IMR-90 (cell line): Measurements from ENCODE around the gene SNX11. TPM values are rescaled to one million over a fixed set of nuclear protein-coding genes. Genes with fewer than 3 reads are reported as not detected.

Experiments used
- ATAC-seq: fragments of 200-7000 bp; cut with Tn5 transposase; 2 replicates; pipeline ENCODE4 v1.9.1; 2020; ENCODE audit warnings: low read depth, mild to moderate bottlenecking, moderate library complexity
- BruUV-seq: library from RNA; stranded (reverse); fragments of 400-500 nt; replicated peaks from 2 replicates; lab custom pipeline; 2021; lab: Mats Ljungman, UMichigan
- CTCF ChIA-PET: fragments of 300-600 bp; formaldehyde crosslinking; extraction: SDS; loops from one replicate; lab custom pipeline; 2021; ENCODE audit warnings: antibody characterized with exemption; lab: Yijun Ruan, JAX
- POLR2A ChIA-PET: fragments of 300-600 bp; sonication (Branson Sonifier 250); formaldehyde crosslinking; loops from one replicate; lab custom pipeline; 2022; ENCODE audit warnings: antibody characterized with exemption; ENCODE audit not compliant: unreplicated experiment; lab: Charles Lee
- DNase-seq: peaks from one replicate; pipeline ENCODE4 v3.0.0; 2013
- H2AFZ ChIP-seq: replicated peaks from 2 replicates; pipeline ENCODE3; 2013; ENCODE audit warnings: low read length, mild to moderate bottlenecking; ENCODE audit not compliant: poor library complexity
- H2AK5ac ChIP-seq: 2 replicates; pipeline ENCODE4 v1.6.1; 2013; ENCODE audit warnings: low read depth, low read length, inconsistent platforms
- H2AK9ac ChIP-seq: replicated peaks from 2 replicates; pipeline ENCODE3; 2013; ENCODE audit warnings: mild to moderate bottlenecking, low read depth, low read length, moderate library complexity; ENCODE audit not compliant: poor library complexity
- H2BK120ac ChIP-seq: 2 replicates; pipeline ENCODE4 v1.6.1; 2013; ENCODE audit warnings: low read depth, low read length, inconsistent platforms
- H2BK15ac ChIP-seq: 3 replicates; pipeline ENCODE4 v1.6.1; 2013; ENCODE audit warnings: low read depth, low read length, inconsistent platforms
- H2BK20ac ChIP-seq: 2 replicates; pipeline ENCODE4 v1.6.1; 2013; ENCODE audit warnings: low read depth, mild to moderate bottlenecking, inconsistent platforms, low read length, moderate library complexity
- H2BK5ac ChIP-seq: 2 replicates; pipeline ENCODE4 v1.6.1; 2013; ENCODE audit warnings: mild to moderate bottlenecking, low read depth, low read length, inconsistent platforms; ENCODE audit not compliant: poor library complexity, severe bottlenecking
- H3K14ac ChIP-seq: replicated peaks from 2 replicates; pipeline ENCODE4 v1.6.1; 2013; ENCODE audit warnings: low read depth, low read length, inconsistent platforms
- H3K18ac ChIP-seq: 2 replicates; pipeline ENCODE4 v1.6.1; 2013; ENCODE audit warnings: low read depth, low read length, control low read depth
- H3K23ac ChIP-seq: 2 replicates; pipeline ENCODE4 v1.6.1; 2013; ENCODE audit warnings: low read depth, low read length, inconsistent platforms
- H3K27ac ChIP-seq: 2 replicates; pipeline ENCODE4 v1.5.1; 2013; ENCODE audit warnings: mild to moderate bottlenecking, control low read depth, low read length; ENCODE audit not compliant: insufficient read depth
- H3K27me3 ChIP-seq: 2 replicates; pipeline ENCODE4 v1.6.1; 2013; ENCODE audit warnings: low read length; ENCODE audit not compliant: control insufficient read depth, insufficient read depth
- H3K36me3 ChIP-seq: 2 replicates; pipeline ENCODE4 v1.6.1; 2013; ENCODE audit warnings: low read length, mixed read lengths; ENCODE audit not compliant: control insufficient read depth, insufficient read depth
- H3K4ac ChIP-seq: 2 replicates; pipeline ENCODE4 v1.6.1; 2013; ENCODE audit warnings: low read depth, low read length, inconsistent platforms
- H3K4me1 ChIP-seq: 2 replicates; pipeline ENCODE4 v1.6.1; 2013; ENCODE audit warnings: low read length, mixed read lengths; ENCODE audit not compliant: control insufficient read depth, insufficient read depth
- H3K4me2 ChIP-seq: 2 replicates; pipeline ENCODE4 v1.6.1; 2013; ENCODE audit warnings: low read depth, mild to moderate bottlenecking, control low read depth, low read length, moderate library complexity
- H3K4me3 ChIP-seq: 2 replicates; pipeline ENCODE4 v1.5.1; 2013; ENCODE audit warnings: low read depth, mild to moderate bottlenecking, control low read depth, low read length, moderate library complexity; ENCODE audit not compliant: insufficient read depth
- H3K56ac ChIP-seq: 2 replicates; pipeline ENCODE4 v1.6.1; 2013; ENCODE audit warnings: low read length, inconsistent platforms; ENCODE audit not compliant: insufficient read depth; ENCODE audit errors: extremely low read depth
- H3K79me1 ChIP-seq, 2 experiments: 2 replicates each; pipeline ENCODE4 v1.6.1; 2013; ENCODE audit warnings: low read length in 2 of 2, inconsistent platforms in 1 of 2, low read depth in 1 of 2
- H3K9ac ChIP-seq: 2 replicates; pipeline ENCODE4 v1.6.1; 2013; ENCODE audit warnings: low read depth, low read length, control low read depth
- H3K9me1 ChIP-seq: 2 replicates; pipeline ENCODE4 v1.6.1; 2013; ENCODE audit warnings: low read length, inconsistent platforms; ENCODE audit not compliant: insufficient read depth
- H3K9me3 ChIP-seq: 2 replicates; pipeline ENCODE4 v1.6.1; 2013; ENCODE audit warnings: low read length; ENCODE audit not compliant: control insufficient read depth, insufficient read depth
- H4K20me1 ChIP-seq: 2 replicates; pipeline ENCODE4 v1.6.1; 2013; ENCODE audit warnings: low read length, inconsistent platforms; ENCODE audit not compliant: insufficient read depth
- H4K5ac ChIP-seq: 2 replicates; pipeline ENCODE4 v1.6.1; 2013; ENCODE audit warnings: mild to moderate bottlenecking, low read depth, low read length, control low read depth
- H4K8ac ChIP-seq, 2 experiments: 2 replicates each; pipeline ENCODE4 v1.6.1; 2013; ENCODE audit warnings: low read depth in 2 of 2, low read length in 2 of 2, control low read depth in 1 of 2, inconsistent platforms in 1 of 2
- H4K91ac ChIP-seq: 2 replicates; pipeline ENCODE4 v1.6.1; 2013; ENCODE audit warnings: low read depth, low read length, inconsistent platforms; ENCODE audit not compliant: insufficient read depth
- FOS ChIP-seq: fragments of 150-350 bp; IDR thresholded peaks from 2 replicates; pipeline ENCODE4 v1.6.1; 2016; ENCODE audit warnings: low read depth, low read length
- MAZ ChIP-seq: IDR thresholded peaks from 2 replicates; pipeline ENCODE4 v1.6.1; 2012; ENCODE audit warnings: low read depth, mild to moderate bottlenecking, low read length, improper control_type of control experiment, moderate library complexity, borderline replicate concordance
- MXI1 ChIP-seq: IDR thresholded peaks from 2 replicates; pipeline ENCODE4 v1.6.1; 2012; ENCODE audit warnings: low read depth, mild to moderate bottlenecking, low read length, moderate library complexity, borderline replicate concordance
- NFE2L2 ChIP-seq: fragments of 150-350 bp; IDR thresholded peaks from 2 replicates; pipeline ENCODE4 v1.6.1; 2016; ENCODE audit warnings: low read depth, mild to moderate bottlenecking, low read length
- POLR2A ChIP-seq: IDR thresholded peaks from 2 replicates; pipeline ENCODE4 v1.6.1; 2012; ENCODE audit warnings: mild to moderate bottlenecking, low read depth, low read length
- RAD21 ChIP-seq: IDR thresholded peaks from 2 replicates; pipeline ENCODE4 v1.6.1; 2012; ENCODE audit warnings: low read length, improper control_type of control experiment
- RCOR1 ChIP-seq: IDR thresholded peaks from 2 replicates; pipeline ENCODE4 v1.6.1; 2012; ENCODE audit warnings: mild to moderate bottlenecking, low read length, improper control_type of control experiment; ENCODE audit not compliant: insufficient replicate concordance
- SMC3 ChIP-seq: fragments of 150-350 bp; IDR thresholded peaks from 2 replicates; pipeline ENCODE4 v1.6.1; 2016; ENCODE audit warnings: low read depth, mild to moderate bottlenecking, antibody characterized with exemption, low read length, moderate library complexity
- WGBS, 2 experiments: methylation state at CpG; one replicate each; pipeline versions ENCODE4 v1.1.5 to v1.1.7; 2013; ENCODE audit warnings: missing lambda C conversion rate in 2 of 2; ENCODE audit not compliant: insufficient read length in 1 of 2; ENCODE audit errors: extremely low coverage in 2 of 2; 5-methylcytosine and 5-hydroxymethylcytosine counted together
- dilution Hi-C: fragments of 300-500 bp; cut with HindIII; formaldehyde crosslinking; loops from one replicate; pipeline ENCODE4 v1.14.3; 2018; ENCODE audit warnings: low sequenced_read_pairs; ENCODE audit not compliant: unreplicated experiment
- in situ Hi-C: fragments of 300-500 bp; cut with MboI; formaldehyde crosslinking; loops from 3 replicates; pipeline ENCODE4 v1.14.3; 2019; ENCODE audit warnings: low sequenced_read_pairs, inconsistent platforms, mixed read lengths
- intact Hi-C: fragments of 100-400 bp; cut with micrococcal nuclease; formaldehyde crosslinking; loops from 2 replicates; pipeline ENCODE4 v1.10.0; 2022
- polyA plus RNA-seq, 3 experiments: library from polyadenylated mRNA; depleted of rRNA; stranded (reverse); fragments of >200 nt; gene quantifications; 2 replicates each; pipeline ENCODE4 v1.2.3, GENCODE V29; 2012; ENCODE audit warnings: low replicate concordance in 1 of 3
- total RNA-seq: library from RNA; depleted of rRNA; stranded (reverse); fragments of >200 nt; gene quantifications from 2 replicates; pipeline ENCODE4 v1.2.3, GENCODE V29; 2012
- TF ChIP-seq, protein P1 (sequence below): conservative IDR thresholded peaks from 2 replicates; pipeline ENCODE4 v1.5.1; 2012; ENCODE audit warnings: mild to moderate bottlenecking, low read depth, low read length, improper control_type of control experiment
- TF ChIP-seq, protein P2 (sequence below): fragments of 150-350 bp; IDR thresholded peaks from 2 replicates; pipeline ENCODE4 v1.6.1; 2016; ENCODE audit warnings: low read depth, mild to moderate bottlenecking, low read length, moderate library complexity, borderline replicate concordance

The SNX11 gene
- total and polyA plus RNA-seq, 2 of the 4 experiments (the other 2 are of a cell fraction): 14.7 to 16.9 TPM

DNA sequence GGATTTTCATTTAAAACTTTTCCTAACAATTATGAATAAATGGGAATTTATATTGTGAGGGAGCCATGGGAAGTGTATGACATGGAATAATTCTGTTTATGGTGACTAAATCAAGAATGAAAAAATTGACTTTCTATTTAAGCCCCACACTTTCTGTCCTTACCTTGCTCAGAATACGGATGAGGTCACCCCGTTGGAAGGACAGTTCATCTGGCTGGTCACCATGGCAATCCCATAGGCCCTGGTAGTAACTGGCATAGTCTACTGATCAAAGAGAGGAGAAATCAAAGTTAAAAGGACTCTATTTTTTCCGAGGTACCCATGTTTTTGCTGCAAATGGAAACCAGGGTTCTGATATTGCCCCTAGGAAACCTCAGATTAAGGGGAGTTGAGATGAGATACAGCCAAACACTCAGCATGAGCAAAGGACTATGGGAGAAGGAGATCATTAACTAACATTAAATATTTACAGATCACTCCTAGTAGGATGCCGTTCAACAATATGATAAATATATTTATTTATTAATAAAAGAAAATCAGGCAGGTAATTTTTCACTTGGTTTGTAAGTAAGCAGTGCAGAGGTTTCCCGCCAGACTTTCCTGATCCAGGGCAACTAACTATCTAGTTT is 54.9 kb downstream of the SNX11 start:
- H4K8ac ChIP-seq: no peak overlapping the region
- ATAC-seq (no peak), DNase-seq (no peak)
- no peak overlapping the region for H3K23ac ChIP-seq
- TF ChIP-seq MXI1 (no peak), RAD21 (no peak), RCOR1 (no peak), NFE2L2 (no peak), MAZ (no peak), FOS (no peak), SMC3 (no peak), POLR2A (no peak)
- TF ChIP-seq, protein P1, sequence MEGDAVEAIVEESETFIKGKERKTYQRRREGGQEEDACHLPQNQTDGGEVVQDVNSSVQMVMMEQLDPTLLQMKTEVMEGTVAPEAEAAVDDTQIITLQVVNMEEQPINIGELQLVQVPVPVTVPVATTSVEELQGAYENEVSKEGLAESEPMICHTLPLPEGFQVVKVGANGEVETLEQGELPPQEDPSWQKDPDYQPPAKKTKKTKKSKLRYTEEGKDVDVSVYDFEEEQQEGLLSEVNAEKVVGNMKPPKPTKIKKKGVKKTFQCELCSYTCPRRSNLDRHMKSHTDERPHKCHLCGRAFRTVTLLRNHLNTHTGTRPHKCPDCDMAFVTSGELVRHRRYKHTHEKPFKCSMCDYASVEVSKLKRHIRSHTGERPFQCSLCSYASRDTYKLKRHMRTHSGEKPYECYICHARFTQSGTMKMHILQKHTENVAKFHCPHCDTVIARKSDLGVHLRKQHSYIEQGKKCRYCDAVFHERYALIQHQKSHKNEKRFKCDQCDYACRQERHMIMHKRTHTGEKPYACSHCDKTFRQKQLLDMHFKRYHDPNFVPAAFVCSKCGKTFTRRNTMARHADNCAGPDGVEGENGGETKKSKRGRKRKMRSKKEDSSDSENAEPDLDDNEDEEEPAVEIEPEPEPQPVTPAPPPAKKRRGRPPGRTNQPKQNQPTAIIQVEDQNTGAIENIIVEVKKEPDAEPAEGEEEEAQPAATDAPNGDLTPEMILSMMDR: no peak
- TF ChIP-seq, protein P2, sequence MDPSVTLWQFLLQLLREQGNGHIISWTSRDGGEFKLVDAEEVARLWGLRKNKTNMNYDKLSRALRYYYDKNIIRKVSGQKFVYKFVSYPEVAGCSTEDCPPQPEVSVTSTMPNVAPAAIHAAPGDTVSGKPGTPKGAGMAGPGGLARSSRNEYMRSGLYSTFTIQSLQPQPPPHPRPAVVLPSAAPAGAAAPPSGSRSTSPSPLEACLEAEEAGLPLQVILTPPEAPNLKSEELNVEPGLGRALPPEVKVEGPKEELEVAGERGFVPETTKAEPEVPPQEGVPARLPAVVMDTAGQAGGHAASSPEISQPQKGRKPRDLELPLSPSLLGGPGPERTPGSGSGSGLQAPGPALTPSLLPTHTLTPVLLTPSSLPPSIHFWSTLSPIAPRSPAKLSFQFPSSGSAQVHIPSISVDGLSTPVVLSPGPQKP: no peak
- H3K4me3 ChIP-seq: no peak overlapping the region
- intact Hi-C loops: no loop called here
- H3K4me2 ChIP-seq: no peak overlapping the region
- CTCF ChIA-PET: no interaction called here
- H3K56ac ChIP-seq: no peak overlapping the region
- in situ Hi-C loops: loop anchor here (10.0 kb wide), 1 partner anchor 462 kb away; the partner anchor contains the start of gene HOXB9
- no peak overlapping the region for H2AK9ac ChIP-seq
- no peaks in the 10 kb centered on the region for H3K9me3 ChIP-seq
- H3K4ac ChIP-seq: no peak overlapping the region
- no TSS peak for BruUV-seq
- no peaks in the 10 kb centered on the region for H3K79me1 ChIP-seq
- H3K27me3 ChIP-seq: peaks cover 56% of the 10 kb centered on the region
- H2BK15ac ChIP-seq: no peak overlapping the region
- no peak overlapping the region for H4K91ac ChIP-seq
- H4K5ac ChIP-seq: no peak overlapping the region
- H4K20me1 ChIP-seq: no peaks in the 10 kb centered on the region
- H3K18ac ChIP-seq: no peak overlapping the region
- no peak overlapping the region for H2BK5ac ChIP-seq
- H3K9ac ChIP-seq: no peak overlapping the region
- no peaks in the 10 kb centered on the region for H3K4me1 ChIP-seq
- POLR2A ChIA-PET: no interaction called here
- no CpG with 5 or more reads among the region's 5 CpGs for WGBS, 2 experiments
- no peak overlapping the region for H3K27ac ChIP-seq
- H2BK20ac ChIP-seq: no peak overlapping the region
- H3K14ac ChIP-seq: no peak overlapping the region
- H2AK5ac ChIP-seq: no peak overlapping the region
- no peaks in the 10 kb centered on the region for H3K36me3 ChIP-seq
- no peak overlapping the region for H2AFZ ChIP-seq
- no peaks in the 10 kb centered on the region for H3K9me1 ChIP-seq
- dilution Hi-C loops: no loop called here
- H2BK120ac ChIP-seq: no peak overlapping the region
